ENCODE measurements around the gene TMUB2.
"Not testable (repeated sequence)": the region's sequence is repeated elsewhere in the genome, so short reads cannot be mapped to it uniquely, and the experiment has no call there.

Gene TMUB2

DNA sequence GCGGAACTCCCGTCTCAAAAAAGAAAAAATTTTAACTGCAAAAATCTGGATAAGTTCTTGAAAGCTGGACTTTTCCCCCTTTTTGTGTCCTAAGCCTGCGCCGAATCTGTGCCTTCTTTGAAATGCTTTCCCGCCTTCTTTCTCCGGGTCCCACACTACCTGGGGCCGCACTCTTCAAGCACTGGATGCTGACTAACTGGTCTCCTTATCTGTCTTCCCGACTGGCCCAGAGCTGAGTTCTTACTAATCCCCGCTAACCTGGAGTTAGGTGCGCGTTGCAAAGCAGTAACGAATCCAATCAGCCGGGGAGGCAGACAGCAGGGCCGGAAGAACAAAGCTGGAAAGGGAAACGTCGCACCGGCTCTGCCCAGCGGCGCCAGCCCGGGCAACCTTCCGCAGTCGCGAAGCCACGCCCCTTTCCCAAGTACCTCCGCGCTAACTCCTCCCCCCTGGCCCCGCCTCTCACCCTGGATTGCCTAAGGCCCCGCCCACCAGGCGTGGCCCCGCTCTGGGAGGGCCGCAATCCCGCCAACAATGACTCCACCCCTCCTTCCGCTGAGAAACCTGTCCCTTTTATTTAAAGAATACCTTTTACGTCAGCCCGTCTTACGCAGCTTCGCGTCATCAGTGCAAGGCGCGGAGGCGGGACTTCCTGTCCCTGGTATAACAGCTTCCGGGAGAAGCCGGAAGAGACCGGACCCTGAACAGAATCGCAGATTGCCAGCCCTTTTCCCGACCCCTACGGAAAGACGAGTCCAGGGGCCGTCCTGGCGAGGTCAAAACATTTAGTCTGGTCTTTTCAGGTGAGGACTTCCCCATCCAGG, at the start of gene TMUB2:
TSS of gene TMUB2 (plus strand) at position 666 of the 824 bp plus-strand sequence. CDS start 737 bp downstream, outside the sequence.
- peak; percentile 99 for DNase-seq

DNA sequence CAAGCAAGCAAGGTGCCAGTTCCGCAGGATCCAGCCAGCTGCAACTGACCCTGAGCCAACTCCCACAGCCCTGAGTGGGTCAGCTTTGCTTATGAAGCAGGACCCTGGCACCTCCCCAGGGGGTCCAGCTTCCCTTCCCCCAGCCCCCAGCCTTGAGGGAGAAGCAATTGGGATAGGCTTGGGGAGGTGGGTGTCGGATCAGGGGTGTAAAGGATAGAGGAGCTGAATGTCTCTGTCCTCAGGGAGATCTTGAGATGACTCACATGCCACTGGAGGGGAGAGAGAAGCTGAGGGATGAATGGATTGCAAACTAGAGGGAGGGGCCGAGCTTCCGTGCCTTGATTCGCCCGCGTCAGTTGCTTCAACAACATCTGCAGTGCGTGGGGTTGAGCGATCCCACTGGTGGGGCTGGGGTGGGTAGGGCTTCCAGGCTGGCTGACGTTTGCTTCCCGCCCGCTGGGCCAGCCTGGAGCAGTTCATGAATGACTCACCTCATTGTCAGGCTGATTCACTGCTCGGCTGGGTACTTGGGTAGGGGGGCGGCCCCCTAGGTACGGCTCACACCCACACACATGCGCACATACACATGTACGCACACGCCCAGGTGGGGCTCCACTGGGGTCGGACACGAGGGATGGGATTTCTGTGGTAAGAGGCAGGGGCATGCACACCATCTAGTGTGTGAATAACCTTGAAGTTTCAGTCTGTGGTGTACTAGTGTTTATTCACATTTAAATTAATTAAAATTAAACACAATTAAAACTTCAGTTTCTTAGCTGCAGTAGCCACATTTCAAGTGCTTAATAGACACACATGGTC, 48.7 kb upstream of the TMUB2 start:
- peak; percentile 53 for DNase-seq

DNA sequence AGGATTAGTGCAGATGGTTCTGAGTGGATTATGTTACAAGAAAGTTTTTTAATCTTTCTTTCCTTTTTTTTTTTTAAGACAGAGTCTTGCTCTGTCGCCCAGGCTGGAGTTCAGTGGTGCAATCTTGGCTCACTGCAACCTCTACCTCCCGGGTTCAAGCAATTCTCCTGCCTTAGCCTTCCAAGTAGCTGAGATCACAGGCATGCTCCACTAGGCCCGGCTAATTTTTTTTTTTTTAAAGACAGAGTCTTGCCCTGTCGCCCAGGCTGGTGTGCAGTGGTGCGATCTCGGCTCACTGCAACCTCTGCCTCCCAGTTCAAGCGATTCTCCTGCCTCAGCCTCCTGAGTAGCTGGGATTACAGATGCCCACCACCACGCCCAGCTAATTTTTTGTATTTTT, 42.9 kb upstream of the TMUB2 start:
- DNase-seq: not testable (repeated sequence)

DNA sequence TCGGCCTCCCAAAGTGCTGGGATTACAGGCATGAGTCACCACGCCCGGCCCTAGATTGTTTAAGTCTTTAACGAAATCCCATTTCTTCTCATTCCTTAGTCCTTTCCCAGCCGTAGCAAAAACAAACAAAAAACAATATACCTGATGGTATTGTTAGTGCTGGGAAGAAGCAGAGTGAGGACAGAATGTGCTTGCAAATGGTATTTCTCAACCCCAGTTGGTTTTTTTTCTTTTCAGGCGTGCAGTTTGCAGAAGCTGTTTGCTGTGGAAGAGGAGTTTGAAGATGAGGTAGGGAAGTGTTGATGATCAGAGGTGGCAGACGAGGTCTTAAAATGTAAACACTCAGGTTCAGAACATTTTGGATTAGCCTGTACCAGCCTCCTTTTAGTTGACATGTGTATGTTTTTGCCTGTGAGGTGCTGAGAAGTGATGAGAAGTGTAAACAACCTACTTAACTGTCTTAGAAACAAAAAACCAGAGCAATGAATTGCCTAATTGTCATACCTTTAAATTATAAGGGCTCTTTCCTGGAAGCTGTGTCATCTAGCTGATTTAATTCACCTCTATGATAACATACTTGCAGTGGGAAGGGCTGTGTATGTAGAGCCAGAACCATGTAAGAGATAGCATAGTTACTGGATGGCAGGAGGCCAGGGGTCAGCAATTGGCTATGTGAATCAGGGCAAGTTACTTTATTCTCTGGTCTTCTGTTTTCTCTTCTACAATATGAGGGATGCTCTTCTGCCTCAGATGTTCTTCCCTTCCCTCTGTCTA, 41.6 kb upstream of the TMUB2 start:
- no peak for DNase-seq

DNA sequence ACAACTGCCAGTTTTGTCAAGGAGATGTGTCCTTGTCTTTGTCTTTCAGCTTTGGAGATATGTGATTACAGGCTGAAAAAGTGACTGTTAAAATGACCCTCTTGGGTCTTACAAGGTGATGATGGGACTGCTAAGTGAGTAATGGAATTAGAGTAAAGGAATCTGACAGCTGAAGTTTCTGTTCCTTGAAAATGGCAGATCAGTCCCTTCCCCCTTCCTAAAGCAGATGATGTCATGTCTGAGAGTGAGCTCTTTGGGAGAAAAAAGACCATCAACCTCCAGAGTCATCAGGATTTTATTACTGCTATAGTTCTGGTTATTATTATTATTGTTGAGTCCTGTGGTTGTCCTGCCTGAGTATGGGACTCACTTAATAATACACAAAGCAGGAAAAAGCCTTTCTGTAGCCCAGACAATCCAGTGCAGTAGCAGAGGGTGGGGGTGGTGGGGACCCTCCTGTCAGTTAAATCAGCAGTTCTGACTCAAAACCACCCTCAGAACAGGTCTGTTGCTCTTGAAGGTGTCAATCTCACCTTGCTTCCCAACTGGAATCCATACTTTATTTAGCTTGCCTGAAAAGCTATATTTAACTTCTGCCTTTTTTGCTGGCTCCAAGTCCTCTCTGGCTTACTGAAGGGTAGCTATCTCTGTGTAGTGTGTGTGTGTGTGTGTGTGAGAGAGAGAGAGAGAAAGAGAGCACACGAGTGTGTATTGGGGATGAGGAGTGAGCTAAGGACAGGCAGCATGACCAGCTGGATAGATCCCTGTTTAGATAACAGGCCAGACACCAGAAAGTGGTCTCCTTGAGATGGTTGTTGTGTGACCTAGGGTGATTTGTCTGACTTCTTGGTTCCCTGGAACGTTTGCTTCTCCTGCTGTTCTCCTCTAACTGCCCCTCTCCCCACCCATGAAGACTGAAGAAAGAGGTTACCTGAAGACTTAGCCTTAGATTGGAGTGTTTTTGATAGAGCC, 40.1 kb upstream of the TMUB2 start:
- DNase-seq: no peak

DNA sequence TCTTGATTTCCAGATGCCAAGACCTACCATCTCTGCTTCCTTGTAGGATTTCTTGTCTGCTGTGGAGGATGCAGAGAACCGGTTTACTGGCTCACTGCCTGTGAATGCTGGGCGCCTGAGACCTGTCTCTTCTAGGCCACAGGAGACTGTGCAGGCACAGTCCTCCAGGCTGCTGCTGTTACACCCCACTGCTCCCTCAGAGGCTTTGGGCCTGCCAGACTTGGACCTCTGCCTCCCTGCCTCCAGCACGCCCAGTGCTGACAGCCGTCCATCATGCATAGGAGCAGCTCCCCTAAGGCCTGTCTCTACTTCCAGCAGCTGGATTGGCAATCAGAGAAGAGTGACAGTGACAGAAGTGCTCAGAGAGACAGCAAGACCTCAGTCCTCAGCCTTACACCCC, 39.0 kb upstream of the TMUB2 start:
- DNase-seq: no peak

DNA sequence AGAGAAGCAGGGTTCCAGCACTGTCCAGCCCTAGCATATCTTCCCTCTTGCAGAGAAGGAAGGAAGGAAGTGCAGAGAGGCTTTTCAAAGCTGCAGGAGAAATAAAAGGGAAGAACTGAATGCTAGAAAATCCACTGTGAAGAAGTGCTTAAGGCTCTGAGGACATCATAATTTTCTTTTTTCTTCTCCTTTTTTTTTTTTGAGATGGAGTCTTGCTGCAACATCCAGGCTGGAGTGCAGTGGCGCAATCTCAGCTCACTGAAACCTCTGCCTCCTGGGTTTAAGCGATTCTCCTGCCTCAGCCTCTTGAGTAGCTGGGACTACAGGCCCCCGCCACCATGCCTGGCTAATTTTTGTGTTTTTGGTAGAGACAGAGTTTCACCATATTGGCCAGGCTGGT, 37.7 kb upstream of the TMUB2 start:
- not testable (repeated sequence) for DNase-seq

DNA sequence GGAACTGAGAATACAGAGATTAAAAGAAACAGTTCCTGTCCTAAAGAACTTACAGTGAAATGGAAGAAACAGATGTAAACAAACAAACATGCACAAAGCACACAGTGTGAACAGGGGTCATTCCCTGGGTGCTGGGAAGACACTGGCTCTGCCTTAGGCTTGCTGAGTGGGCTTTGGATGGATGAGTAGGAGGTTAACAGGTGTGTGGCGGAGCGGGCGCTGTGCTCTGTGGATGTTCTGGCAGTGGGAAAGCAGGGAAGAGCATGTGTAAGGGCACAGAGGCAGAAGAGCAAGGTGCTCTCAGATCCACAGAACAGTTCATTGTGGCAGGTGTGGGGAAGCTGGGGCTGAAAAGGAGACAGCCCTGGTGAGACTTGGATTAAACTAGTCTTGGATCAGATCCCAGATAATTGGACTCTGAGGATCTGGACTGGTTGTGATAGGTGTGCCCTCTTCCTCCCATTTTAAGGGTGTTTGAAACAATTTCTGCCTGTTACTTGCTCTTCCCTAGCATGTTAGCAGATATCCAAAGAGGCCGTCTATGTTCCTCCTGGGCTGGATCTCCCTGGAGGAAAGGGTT, 36.9 kb upstream of the TMUB2 start:
- DNase-seq: no peak

DNA sequence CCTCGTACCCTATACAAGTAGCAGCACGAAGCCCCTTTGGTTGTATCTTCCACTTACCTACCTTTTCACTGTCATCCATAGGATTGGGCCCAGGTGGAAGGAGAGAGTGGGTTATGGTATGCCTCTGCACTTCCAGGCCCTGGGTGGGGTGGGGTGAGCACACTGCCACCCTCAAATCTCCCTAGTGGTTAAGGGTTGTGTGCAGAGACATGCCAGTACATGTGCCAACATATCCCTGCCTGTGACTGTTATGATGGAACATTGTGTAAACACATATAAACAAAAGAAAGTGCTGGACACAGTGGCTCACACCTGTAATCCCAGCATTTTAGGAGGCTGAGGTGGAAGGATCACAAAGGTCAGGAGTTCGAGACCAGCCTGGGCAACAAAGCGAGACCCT, 33.9 kb upstream of the TMUB2 start:
- DNase-seq: no peak

DNA sequence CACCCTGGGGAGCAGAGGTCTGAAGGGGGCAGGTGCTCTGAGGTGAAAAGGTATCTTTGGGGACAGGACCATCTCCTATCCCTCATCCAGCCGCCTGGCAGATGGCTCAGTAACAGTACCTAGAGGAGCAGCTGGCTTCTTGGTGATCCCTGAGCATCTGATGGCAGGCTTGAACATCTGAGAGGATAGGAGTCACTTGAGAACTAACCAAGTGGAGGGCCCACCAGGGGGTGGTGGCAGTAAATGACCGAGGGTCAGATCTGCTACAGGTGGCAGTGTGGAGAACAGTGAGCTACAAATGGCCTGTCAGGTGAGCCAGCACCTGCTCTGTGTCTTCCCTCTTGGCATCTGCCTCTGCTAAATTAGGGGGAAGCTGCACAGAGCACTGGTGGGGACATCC, 31.3 kb upstream of the TMUB2 start:
- no peak for DNase-seq

DNA sequence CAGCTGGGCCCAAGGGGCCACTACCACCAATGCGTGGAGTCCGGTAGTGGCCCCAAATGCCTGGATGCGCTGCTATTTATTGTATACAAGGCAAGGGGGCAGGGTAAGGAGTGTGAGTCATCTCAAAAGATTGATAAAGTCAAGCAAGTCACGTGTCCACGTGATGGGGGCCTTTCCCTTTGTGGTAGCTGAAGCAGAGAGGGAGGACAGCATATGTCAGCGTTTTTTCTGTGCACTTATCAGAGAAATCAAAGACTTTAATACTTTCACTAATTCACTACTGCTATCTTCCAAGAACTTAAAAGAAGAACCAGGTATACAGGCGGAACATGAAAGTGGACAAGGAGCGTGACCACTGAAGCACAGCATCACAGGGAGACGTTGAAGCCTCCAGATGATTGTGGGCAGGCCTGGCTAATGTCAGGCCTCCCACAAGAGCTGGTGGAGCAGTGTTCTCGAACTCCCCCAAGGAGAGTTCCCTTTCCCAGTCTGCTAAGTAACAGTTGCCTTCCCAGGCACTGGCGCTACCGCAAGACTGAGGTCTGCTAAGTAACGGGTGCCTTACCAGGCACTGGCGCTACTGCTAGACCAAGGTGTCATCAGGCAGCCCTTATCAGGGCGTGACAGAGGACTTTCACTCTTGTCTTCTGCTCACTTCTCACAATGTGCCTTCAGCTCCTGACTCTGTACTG, 27.1 kb upstream of the TMUB2 start:
- DNase-seq: no peak

DNA sequence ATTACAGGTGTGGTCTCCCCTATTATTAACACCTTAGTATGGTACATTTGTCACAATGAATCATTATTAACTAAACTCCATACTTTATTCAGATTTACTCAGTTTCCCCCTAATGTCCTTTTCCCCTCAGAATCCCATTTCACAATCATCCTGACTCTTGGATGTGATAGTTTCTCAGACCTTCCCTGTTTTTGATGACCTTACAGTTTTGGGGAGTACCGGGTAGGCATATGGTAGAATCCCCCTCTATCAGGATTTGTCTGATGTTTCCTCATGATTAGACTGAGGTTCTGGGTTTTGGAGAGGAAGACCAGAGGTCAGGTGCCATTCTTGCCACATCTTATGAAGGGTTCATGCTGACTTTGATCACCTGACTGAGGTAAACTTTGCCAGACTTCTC, 22.3 kb upstream of the TMUB2 start:
- no peak for DNase-seq

DNA sequence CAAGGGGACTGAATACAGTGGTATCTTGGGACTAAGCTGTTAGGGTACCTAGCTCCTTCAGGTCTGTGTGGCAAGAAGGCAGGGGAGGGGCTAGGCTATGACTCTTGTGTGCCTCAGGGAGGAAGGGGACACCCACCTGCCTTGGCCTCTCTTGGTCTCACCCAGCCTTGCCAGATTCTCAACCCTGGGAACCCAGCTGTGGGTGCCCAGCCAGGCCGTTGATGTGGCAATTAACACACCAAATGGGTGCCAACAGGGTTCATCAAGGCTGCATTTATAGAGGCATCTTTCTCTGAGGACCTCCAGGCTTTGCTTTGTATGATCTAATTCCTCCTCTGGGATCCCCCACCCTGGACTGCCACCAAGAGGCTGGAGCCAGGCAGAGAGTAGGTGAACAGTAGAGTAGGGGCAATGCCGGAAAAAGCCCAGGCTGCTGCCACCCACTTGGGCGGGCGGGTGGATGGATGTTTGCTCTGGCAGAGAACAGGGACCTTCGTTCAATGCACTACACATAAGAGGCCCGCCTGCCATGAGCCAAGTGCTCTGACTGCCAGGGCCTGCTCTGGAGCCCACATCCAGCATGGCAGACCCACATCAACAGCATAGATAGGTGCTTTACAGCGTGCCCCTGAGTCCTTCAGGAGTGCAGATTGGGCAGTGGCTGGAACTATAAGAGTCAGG, 19.5 kb upstream of the TMUB2 start:
- DNase-seq: no peak

DNA sequence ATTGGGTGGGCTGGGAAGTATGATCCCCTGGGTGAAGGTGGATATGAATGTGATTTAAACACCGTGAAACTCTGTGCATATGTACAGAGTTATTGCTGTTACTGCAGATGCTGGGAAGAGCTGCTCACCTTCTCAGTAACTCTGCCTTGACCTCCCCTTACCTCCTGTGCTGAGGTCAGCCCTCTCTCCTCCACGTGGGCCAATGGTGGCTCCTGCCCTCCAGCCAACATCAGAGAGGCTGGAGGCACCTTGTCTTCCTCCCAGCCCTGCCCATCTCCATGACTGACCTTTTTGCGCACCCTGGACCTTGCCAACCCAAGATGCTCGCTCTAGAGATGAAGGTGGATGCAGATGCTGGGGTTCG, 16.7 kb upstream of the TMUB2 start:
- no peak for DNase-seq

DNA sequence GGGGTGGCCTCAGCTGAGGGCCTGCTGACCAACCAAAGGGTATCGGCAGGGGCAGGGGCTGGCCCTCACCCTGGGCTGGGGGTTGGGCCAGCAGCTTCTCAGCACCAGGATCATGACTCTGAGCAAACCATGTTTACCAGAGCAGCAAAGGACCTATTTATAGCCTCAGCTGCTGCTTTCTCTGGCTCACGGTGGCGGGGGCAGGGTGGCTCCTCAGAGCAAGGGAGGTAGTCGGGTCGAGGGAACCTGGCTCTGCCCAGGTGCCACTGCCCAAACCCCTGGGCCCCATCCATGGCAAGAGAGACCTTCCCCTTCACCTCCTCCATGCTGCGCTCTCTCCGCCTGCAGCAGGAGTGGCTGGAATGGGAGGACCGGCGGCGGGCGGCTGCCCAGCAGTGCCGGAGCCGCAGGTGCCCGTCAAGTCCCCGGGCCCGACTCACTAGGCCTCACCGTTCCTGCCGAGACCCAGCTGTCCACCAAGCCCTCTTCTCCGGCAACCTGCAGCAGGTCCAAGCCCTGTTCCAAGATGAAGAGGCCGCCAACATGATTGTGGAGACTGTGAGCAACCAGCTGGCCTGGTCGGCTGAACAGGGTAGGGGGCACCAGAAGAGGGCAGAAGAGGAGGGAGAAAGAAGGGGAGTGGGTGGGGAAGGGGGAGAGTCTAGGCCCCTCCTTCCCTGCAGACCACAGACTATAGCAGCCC, 16.1 kb upstream of the TMUB2 start, which contains the start of gene ASB16:
TSS of gene ASB16 (plus strand) at position 206 of the 703 bp plus-strand sequence. CDS start at position 292, 86 bp downstream.
- DNase-seq: no peak

DNA sequence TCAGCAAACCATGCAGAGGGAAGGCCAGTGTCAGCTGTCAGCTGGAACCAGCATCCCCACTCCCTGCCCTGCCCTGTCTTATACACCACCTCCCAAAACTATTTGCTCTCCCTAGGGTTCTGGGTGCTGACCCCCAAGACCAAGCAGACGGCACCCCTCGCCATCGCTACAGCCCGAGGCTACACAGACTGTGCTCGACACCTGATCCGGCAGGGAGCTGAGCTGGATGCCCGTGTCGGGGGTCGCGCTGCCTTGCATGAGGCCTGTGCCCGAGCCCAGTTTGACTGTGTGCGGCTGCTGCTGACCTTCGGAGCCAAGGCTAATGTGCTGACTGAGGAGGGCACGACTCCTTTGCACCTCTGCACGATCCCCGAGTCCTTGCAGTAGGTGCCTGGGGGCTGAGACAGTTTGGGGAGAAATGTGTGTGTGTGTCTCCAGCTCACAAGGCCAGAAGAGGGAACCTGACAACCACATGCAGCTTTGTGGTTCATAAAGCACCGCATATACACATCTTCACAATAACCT, 14.8 kb upstream of the TMUB2 start:
- no peak for DNase-seq

DNA sequence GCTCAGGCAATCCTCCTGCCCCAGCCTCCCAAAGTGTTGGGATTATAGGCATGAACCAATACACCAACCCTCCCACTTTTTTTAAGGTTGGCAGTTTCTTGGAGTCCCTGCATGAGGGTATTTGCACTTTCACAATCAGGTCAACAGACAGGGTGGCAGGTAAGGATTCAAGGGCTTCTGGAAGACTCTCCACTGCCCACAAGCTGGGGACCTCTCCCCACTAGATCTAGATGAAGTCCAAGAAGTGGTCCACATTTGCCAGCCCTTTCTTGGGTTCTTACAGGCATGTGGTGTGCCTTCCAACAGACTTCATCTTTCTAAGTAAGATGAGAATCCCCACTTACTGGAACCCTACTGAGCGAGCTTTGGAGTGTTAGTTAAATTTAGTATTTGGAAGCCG, 12.3 kb upstream of the TMUB2 start:
- DNase-seq: no peak

DNA sequence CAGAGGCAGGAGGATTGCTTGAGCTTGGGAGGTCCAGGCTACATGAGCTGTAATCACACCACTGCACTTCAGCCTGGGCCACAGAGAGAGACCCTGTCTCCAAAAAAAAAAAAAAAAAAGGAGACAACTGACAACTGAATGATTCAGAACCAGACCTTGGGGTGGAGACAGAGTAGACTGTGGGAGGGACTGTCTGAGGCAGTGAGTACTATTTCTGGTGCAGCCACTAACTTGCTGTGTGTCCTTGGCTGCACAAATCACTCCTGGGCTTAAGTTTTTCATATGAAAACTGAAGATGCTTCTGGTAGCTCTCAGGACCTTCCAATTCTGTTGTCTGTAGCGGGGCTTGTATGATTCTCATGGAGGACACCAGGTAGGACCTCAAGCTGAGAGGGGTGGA, 10.5 kb upstream of the TMUB2 start:
- no peak for DNase-seq

DNA sequence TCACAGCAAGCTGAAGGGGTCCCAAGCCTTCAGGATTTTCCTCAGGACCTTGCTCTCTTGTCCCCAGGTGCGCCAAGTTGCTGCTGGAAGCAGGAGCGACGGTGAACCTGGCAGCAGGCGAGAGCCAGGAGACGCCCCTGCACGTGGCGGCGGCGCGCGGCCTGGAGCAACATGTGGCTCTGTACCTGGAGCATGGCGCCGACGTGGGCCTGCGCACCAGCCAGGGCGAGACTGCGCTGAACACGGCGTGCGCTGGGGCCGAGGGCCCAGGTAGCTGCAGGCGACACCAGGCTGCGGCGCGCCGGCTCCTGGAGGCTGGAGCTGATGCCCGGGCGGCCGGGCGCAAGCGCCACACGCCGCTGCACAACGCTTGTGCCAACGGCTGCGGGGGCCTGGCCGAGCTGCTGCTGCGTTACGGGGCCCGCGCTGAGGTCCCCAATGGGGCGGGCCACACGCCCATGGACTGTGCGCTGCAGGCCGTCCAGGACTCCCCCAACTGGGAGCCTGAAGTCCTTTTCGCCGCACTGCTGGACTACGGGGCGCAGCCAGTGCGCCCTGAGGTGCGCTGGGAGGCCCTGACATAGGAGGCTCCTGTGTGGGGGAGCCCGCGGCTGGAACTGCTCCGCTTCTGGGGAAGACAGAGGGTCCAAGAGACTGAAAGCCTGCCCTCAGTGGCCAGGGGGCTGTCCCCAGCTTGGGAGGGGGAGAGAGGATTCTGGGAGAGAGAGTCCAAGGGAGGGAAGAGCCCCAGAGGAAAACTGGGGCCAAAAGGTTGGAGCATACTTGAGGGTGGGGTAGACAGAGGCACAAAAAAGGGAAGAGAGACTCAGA, 9.9 kb upstream of the TMUB2 start:
- DNase-seq: no peak
